GM21529 (cell line): ENCODE data around the gene WDR27.

Experiments
- ATAC-seq: cut with Tn5 transposase; IDR thresholded peaks from one replicate; pipeline ENCODE4 v1.9.1; 2021; ENCODE audit not compliant: unreplicated experiment

WDR27 gene

GRCh38 chr6:169641461-169642085 lies 60.3 kb downstream of the WDR27 start:
- ATAC-seq = no peak

GRCh38 chr6:169640983-169641382 lies 60.8 kb downstream of the WDR27 start:
- ATAC-seq = no peak

GRCh38 chr6:169640351-169640852 lies 61.4 kb downstream of the WDR27 start:
- ATAC-seq = no peak

GRCh38 chr6:169639653-169640278 lies 62.1 kb downstream of the WDR27 start:
- no peak for ATAC-seq

- no peak for ATAC-seq
Observed at GRCh38 chr6:169638915-169639314, 62.9 kb downstream of the WDR27 start.

- no peak for ATAC-seq
Observed at GRCh38 chr6:169638388-169638787, 63.4 kb downstream of the WDR27 start.

- ATAC-seq = no peak
Observed at GRCh38 chr6:169635345-169635744, 66.5 kb downstream of the WDR27 start.

- ATAC-seq = no peak
Observed at GRCh38 chr6:169632841-169633240, 69.0 kb downstream of the WDR27 start.

GRCh38 chr6:169629256-169629655 lies 72.6 kb downstream of the WDR27 start:
- no peak for ATAC-seq

- no peak for ATAC-seq
Observed at GRCh38 chr6:169627736-169628607, 73.9 kb downstream of the WDR27 start.

GRCh38 chr6:169626649-169627048 lies 75.2 kb downstream of the WDR27 start:
- ATAC-seq = no peak

- ATAC-seq = no peak
Observed at GRCh38 chr6:169626169-169626568, 75.7 kb downstream of the WDR27 start.

GRCh38 chr6:169625376-169625775 lies 76.5 kb downstream of the WDR27 start:
- ATAC-seq = no peak

- ATAC-seq = no peak
Observed at GRCh38 chr6:169624785-169625184, 77.0 kb downstream of the WDR27 start.

GRCh38 chr6:169623975-169624374 lies 77.9 kb downstream of the WDR27 start:
- no peak for ATAC-seq

- no peak for ATAC-seq
Observed at GRCh38 chr6:169623343-169623742, 78.5 kb downstream of the WDR27 start.

- no peak for ATAC-seq
Observed at GRCh38 chr6:169622618-169623017, 79.2 kb downstream of the WDR27 start.

- ATAC-seq = no peak
Observed at GRCh38 chr6:169621311-169621710, 80.5 kb downstream of the WDR27 start.

- no peak for ATAC-seq
Observed at GRCh38 chr6:169620171-169621130, 81.4 kb downstream of the WDR27 start.

GRCh38 chr6:169619650-169620049 lies 82.2 kb downstream of the WDR27 start:
- ATAC-seq = no peak
